HCEC 1CT (cell line): ENCODE results near the gene GADL1.

Experiments
- DNase-seq: peaks from one replicate; pipeline ENCODE4 v3.0.0-alpha.2; 2017

GADL1 gene

DNA sequence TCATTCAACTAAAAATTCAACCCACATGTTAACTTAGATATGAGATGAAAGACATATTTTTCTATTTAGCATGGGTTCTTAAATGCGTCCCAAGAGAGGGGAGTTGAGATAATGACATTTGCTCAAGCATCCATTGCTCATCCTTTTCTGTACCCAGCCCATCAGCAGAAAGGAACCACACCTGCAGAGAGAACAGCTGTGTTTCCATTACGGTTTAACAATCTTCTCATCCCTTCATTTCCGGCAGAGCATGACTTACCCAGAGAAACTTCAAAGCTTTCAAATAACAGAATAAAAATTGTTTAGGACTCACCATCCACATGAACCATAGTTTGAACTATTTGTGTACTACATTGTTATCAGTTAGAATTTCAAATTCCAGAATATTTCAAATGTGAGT is 174.9 kb downstream of the GADL1 start:
- no peak for DNase-seq

DNA sequence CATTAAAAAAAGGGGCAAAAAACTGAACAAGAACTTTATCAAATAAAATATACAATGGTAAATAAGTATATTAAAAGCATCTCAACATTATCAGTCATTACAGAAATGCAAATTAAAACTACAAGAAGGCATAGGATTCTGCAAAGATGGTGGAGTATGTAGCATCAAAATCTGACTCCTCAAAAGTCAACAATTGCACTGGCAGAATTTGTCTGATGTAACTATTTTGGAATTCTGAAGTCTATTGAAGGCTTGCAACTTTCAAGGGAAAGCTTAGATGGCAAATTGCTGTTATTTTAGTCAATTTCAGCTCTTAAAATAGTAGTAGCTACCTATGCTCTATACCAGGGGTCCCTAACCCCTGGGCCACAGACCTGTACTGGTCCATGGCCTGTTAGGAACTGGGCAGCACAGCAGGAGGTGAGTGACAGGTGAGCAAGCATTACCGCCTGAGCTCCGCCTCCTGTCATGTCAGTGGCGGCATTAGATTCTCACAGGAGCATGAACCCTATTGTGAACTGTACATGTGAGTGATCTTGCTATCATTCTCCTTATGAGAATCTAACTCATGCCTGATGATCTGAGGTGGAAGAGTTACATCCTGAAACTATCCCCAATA is 180.5 kb downstream of the GADL1 start:
- no peak for DNase-seq

DNA sequence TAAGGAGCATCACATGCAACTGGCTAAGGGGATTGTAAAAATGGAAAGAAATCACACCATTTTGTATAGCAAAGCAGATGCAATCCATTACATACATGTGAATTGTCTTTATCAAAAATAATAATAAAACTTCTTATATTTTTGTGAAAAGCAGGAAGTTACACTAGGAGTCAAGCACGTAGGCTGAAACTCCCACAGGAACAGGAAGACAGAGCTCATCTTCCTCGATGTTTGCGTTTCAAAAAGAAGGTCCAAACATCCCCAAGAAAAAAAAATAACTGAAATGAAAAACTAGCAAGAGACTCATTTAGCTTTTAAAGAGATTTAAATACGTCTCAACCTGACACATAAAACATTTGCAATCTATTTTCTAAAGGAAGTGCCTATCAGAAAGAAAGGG is 181.5 kb downstream of the GADL1 start:
- no peak for DNase-seq

DNA sequence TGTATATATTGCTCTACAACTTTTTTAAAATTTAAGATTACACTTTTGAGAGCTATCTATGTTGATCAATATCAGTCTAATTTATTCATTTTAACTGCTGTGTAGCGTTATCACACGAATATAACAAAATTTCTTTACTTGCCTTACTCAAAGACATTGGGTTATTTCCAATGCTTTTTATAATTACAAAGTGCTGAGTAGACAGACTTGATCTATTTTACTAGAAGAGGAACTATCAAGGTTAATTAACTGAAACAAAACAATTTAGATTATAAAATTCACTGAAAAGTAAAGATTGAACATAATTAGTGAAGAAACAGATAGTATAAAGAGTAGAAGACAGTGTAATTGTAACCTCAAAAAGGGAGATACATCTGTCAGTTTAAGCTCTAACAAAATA is 182.6 kb downstream of the GADL1 start:
- no peak for DNase-seq

DNA sequence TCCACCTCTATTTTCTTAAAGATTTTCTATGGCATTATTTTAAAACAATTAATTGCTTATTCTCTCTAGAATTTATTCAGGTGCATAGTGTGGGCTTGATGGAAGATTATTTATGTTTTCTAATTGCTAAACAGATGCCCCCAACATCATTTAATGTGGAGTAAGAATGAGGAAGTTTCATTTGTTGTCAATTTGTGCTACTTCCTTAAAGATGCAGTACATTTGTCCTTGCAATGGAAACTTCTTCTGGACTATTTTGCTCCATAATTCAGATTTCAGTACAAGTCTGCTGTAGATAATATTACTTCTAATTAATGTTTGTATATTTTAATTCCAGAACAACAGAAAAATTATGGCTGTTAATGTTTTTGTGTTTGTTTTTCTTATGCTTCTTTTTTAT is 183.3 kb downstream of the GADL1 start:
- DNase-seq, result no peak

DNA sequence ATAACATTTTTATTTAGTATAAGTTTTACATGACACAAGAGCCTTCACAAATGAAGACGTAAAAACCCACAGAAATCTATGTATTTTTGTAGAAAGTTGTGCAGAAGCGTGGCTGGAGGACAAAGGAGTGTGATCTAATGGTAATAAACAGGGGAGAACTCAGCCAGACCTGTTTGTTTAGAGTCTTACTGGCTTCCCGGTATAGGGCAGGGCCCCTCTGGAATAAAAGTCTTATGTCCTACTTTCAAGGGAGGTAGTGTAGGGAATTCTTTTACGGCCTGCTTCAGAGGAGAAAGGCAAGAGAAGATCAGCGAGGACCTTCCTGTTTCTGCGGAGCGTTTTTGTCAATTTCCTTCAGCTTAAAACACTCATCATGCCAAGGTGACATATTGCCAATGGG is 184.4 kb downstream of the GADL1 start:
- no peak for DNase-seq

DNA sequence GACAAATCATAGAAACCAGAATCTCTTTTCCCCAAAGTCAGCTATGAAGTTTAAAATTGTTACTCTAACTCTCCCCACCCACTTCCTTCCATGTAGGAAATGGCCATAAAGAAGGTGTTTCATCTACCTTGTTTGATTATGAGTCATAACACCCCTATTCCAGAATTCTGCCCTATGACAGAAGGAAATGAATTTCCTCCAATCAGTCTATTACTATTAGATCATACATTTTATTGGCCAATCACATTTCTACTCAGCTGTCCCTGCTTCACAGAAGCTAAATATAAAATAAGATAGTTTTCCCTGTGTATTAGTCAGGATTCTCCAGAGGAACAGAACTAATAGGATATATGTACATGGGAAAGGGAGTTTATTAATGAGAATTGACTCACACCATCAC is 186.0 kb downstream of the GADL1 start:
- DNase-seq, result no peak

DNA sequence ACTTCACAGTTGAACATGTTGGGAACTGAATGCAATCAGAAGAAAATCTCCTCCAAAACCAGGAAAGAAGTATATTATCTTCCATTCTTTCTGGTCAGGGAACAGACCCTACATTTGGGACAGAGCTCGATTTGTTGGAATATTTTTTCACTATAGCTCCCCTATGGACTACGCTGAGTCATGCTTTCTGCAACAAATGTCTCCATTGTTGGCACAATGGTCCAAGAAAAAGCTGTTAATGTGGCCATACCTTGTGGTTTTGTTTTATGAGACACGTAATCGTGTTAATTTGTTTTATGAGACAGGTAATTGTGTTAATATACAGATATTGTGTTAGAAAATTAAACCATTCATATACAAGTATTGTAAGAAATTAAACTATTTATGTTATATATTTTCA is 186.6 kb downstream of the GADL1 start:
- DNase-seq, result no peak

DNA sequence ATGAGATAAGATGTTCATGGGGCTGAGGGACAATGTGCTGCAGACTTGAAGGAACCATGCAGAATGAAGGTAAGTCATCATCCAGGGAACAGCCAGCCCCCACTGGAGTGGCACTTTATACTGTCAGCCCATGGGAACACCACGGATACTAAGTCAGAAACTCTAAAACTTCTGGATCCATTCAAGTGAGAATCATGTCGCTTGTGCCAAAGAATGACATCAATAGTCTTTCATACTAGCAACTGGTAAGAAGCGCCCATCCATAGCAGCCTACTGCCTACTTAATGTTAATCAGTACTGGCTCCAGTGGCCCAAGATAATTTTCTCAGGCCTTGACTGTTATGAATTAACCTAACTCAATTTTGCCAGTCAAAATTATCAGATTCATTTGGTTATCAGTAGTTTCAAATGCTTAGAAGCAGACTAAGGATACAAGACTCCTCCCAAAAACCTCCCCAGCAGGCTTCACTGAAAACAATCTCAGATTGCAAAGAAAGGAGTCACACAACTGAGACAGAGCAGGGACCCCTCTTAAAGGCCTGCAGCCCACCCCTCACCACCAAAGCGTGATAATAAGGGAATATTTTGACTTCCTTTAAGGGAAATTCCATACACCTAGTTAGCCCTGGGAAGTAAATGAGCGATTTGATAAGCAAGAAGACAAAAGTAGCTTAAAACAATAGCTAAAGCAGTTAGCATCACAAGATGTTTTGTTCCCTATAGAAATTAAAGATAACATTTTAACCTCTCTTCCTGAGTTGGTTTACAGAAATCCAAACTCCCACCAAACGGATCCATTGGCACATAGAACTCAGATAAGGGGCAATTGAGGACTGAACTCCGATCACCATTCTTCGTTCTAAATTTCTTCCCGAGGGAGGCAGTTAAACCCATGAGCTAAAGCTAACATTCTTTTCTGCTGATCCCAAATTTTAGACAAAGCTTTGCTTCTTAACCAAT is 189.2 kb downstream of the GADL1 start:
- DNase-seq, result no peak

DNA sequence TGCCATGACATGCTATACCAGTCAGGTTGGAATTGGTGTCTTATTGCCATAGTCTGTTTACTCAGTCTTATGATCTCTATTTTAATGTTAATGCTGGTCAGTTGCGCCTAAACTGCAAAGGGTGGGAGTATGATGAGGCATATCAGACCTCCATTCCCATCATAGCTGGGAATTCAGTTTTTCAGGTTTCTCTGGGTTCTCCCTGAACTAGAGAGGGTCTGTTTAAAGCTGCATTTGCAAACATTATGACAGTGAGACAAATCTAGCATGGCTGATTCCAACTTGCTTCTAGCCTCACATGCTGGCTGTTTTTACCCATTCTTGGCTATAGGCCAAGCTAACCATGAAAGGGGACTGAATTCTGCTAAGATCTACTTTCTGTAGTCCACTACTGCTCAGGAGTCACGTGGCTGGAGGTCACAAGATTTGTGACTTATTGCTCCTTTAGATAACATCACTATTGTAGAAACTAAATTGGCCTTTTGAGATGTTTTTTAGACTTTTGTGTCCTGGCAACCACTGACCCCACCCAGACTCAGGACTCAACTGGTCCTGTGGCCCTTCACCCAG is 191.5 kb downstream of the GADL1 start:
- no peak for DNase-seq

DNA sequence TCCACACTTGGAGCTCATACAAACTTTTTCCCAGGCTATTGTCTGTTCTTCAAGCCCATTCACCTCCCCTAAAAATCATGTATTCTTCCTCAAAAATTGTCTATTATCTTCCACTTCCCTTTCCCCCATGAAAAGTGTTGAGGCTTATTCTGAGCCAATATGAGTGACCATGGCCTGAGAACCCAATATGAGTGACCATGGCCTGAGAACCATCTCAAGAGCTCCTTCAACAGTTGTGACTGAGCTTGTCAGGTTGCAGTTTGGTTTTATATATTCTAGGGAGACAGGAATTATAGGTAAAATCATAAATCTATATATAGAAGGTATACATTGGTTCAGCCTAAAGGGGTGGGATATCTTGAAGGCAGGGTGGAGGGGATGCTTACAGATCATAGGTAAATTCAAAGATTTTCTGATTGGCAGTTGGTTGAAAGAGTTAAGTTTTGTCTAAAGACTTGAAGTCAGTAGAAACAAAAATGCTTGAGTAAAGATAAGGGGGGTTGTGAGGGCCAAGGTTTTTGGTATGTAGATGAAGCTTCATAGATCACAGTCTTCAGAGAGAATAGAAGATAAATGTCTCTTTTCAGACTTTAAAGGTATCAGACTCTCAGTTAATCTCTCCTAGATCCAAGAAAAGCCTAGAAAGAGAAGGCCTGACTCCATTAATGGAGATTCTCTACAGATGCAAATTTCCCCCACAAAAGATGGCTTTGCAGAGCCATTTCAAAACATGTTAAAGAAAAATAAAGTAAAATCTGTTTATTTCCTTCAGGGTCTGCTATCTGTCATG is 192.2 kb downstream of the GADL1 start:
- DNase-seq, result no peak

DNA sequence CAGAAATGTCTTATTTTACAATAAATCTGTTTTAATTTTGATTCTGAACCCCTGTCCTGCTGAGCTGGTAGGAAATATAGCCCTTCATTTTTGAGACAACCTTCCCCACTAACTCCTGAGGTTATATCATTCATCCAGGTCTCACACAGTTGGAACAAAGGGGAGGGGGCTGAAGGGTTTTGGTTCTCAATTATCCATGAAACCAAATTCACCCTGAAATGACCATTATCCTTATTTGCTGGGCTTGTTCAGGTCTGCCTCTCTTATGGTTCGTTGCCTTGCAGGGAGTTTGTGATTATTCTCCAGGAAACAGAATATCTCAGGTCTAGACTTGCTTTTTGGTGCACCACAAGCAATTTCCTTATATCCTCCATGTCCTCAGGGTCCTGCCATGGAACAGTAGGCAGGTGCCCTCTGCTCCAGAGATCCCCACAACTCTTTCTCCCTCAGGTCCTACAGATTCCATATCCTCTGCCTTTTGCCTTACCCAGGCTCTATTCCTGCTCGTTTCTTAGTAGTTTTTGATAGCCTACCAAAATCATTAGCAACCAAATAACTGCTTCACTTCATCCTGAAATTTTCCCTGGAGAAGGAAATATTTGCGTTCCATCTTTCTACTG is 193.6 kb downstream of the GADL1 start:
- DNase-seq, result no peak

DNA sequence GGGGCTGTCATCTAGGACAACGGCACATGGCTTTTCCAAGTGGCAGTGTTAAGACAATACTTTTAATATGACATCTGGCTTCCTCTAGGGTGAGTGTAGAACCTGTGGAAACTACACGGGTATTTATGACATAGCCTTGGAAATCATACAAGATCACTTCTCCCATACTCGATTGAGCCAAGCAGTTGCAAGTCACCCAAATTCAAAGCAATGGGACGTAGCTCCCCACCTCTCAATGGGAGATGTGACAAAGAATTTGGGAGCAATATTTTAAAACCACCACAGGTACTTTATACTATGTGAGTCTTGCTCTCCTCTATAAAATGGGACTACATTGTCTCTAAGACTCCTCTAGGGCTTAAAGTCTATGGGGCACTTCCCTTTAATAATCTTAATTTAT is 194.5 kb downstream of the GADL1 start:
- no peak for DNase-seq

DNA sequence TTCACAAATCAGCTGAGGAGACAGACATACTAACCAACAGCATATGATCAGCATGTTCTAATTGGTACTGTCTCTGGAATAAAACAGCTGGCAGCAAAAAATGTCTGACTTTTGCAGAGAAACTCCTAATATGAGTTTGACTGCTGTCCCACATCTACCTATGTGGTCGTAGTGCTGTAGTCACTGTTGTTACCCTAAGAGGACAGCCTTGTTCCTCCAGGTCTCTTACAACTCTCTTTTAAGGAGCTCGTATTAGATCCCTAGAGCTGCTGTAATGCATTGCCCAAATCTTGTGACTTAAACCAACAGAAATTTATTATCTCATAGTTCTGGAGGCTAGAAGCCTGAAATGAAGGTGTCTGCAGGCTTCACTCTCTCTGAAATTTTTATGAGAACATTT is 195.9 kb downstream of the GADL1 start:
- DNase-seq, result no peak

DNA sequence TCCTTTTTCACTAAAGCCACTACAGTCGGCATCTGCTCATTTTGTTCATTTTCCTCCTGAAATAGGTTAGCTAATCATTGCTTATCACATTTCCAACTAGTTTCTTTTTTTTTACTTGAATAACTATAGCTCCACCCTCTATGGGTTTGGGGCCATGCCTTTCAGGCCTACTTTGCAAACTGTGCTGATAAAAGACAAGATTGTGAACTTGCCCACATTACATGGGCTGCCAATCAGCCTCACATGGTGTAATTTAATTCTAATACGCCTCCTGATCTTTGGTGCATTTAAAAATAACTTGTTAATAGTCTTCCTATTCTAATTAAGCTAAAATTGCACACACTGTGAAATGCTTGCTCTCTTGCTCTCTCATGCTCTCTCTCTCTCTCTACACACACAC is 197.6 kb downstream of the GADL1 start:
- DNase-seq, result no peak

DNA sequence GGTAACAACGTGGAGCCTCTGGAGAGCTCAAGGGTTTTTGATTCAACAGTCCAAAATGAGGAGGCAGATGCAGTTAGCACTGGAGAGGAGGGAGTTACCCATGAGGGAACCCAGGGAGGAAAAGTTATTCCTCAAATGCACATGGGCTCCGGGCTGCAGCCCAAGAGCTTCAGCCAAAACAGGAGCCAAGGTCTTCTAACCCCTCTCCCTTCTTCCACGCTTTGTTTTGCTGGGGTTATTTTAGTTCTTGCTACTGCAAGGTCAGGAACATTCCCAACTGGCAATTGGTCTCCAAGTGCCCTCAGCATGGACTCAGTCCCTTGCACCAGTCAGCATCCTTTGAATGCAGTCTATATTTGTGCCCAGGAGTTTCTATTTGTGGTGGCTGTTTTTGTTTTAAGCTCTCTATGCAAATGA is 198.1 kb downstream of the GADL1 start:
- DNase-seq, result no peak

DNA sequence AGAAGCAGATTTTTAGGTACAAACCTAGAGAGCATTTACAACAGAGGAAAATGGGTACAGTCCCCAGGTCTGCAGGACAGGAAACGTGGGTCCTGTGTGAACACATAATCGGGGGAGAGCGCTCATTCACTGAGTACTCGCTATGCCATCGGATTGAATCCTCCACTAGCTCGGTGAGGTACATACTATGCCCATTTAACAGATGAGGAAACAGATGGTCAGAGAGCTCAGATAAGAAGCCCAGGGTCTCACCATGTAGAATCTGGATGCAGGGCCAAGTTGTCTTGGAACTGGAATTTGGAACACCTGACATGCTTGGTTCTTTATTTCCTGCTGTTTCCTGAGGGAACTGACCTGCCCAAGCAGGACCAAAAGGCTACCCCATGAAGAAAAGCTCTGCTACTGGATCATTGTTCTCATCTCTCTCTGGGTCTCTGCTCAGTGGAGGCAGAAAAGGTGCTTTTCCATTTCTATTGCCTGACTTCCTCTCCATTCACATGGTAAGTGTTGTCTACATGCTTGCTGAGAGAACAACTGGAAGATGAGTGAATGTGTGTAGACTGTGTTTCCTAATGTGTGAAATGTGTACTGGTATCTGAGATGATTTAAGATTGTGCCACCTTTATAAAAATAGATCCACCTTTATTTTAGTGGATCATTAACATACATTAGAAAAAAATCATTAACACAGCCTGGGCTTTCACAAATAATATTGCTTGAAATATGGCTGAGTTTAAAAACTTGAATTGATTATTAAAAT is 199.0 kb downstream of the GADL1 start:
- no peak for DNase-seq

DNA sequence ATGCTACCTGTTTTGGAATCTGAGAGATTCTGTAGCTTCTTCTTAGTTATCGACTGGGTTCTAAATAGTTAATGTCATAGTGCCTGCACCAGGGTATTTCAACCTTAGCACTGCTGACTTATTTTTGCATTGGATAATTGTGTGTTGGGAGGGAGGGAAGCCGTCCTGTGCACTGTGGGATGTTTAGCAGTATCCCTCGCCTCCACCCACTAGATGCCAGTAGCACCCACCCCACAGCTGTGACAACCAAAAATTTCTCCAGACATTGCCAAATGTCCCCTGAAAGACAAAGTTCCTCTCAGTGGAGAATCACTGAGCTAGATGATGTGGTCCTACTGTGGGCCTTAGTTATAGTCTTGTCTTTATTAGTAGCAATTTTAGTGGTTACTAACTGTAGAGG is 199.8 kb downstream of the GADL1 start:
- DNase-seq, result no peak

DNA sequence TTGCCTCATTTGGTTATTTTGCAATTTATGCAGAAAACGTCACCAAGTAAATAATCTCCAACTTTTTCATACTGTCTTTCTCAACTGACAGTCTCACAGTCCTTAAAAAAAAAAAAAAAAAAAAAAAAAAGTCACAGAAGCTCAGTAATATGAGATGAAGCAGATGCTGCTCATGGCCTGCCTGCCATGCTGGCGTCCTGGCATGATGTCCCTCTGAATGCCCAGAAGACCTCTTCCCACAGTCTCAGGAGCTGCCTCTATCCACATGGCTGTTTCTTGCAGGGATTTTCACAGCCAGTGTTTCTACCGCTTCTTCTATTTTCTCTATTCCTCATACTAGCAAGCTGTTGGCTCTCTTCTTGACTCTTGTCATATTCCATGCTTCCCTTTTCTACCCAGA is 200.3 kb downstream of the GADL1 start:
- no peak for DNase-seq

DNA sequence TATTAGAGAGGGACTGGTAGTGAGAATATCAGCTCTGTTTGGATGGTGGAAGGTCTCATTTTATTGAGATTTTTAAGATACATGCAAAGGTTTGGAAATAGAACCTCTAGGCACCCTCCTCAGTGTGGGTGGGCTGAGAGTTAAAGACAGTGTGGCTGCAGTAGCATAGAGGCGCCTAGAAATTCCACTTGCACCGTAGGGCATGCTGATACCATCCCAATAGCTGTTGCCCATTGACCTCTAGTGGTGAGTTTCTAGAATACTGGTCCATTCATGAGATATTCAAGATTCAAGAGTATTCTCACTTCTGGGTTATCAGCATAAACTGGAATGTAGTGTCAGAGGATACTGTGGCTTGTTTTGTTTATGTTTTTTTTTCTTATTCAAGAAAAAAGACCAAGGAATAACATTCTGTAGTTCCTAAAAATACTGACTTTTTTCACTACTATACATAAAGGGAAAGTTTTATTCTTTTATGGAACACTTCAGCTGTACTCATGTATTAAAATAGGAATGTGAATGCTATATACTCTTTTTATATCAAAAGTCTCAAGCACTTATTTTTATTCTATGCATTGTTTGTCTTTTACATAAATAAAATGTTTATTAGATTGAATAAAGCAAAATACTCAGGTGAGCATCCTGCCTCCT is 200.9 kb downstream of the GADL1 start:
- DNase-seq, result peak; percentile 74

DNA sequence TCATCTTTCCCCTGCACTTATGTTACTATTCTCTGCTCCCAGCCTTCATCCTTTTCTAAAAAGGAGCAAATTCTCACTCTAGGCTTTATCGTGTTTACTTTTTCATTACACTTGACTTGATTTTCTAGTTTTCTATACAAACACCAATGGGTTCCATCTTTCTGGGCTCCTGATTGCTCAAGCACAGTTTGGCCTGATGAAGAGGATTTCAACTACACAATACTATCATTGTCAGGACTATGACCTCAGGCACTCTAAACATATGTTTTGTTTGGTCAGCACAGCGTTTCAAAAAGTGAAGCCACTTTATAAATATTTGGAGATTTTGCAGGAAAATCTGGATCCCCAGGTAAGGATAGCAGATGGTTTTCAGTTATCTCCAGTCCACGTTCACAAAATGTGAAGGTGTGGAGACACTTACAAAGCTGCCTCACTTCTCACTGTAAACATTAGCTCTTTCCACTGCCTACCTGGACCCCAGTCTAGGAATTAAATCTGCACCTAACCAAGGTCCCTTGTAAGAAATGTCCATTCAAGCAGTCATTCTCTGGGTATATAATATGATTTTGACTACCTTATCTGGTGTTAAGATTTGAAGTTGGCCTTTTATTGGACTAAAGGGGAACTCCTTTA is 201.8 kb downstream of the GADL1 start:
- no peak for DNase-seq
